Suppressor macrophage treated with lipopolysaccharide for 4 hours (primary cell): ENCODE measurements around the gene HS6ST2.
A peak's percentile ranks its signal among the peaks of the same experiment; 100 is the strongest.

Experiments
- DNase-seq: peaks from one replicate; pipeline ENCODE4 v3.0.0-alpha.2; 2020

HS6ST2 gene

DNA sequence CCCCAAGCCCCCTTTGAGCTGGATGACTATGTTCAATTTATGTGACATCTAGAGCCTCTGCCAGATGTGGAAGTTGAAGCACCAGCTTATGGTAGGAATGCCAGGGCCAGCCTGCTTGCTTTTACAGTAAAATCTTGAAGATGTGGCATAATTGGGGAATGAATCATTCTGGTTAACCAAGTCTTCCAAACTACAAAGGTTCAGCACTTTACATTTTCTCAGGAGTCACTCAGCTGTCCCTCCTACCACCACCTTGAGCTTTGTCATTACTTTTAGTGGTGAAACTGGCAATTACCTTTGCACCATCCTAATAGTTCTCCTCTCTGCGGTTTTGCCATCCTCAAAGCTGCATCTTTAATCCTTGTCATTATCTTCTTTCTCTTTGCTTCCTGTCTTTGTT is 172.2 kb downstream of the HS6ST2 start:
- no peak for DNase-seq

GRCh38 chrX:132778917-132779316 is 179.5 kb downstream of the HS6ST2 start:
- no peak for DNase-seq

DNA sequence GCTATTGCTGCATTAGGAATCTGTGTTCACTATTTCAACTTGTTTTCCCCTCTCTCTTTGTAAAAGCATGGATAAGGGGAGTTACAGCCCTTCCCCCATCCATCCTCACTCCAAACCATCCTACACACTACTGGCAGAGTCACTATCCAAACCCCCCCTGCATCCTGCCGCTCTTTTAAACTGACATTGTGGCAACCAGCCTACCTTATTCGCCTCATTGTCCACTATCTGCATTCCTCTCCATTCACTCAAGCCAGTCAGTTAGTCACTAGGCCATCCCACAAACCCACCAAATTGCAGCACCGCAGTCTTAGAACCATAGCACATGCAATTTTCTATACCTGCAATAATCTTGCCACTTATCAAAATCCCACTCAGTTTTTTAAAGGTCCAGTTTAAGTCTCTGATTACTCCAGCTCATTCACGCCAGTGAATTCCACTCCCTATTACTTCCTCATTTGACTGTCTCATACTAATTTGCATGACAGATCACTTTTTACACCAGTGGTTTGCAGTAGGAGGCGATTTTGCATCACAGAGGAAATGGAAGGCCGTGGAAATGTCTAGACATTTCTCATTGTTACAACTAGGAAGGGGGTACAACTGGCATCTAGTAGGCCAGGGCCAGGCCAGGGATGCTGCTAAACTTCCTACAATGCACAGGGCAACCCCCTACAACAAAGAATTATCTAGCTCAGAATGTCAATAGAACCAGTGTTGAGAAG is 181.8 kb downstream of the HS6ST2 start:
- DNase-seq = peak; percentile 40

GRCh38 chrX:132775263-132775823 is 183.1 kb downstream of the HS6ST2 start:
- peak; percentile 8 for DNase-seq

GRCh38 chrX:132774010-132774714 is 184.3 kb downstream of the HS6ST2 start:
- DNase-seq = no peak

- DNase-seq = no peak
These were observed 188.8 kb downstream of the HS6ST2 start for GRCh38 chrX:132769609-132770008.

GRCh38 chrX:132766452-132766851 is 192.0 kb downstream of the HS6ST2 start:
- no peak for DNase-seq

- DNase-seq = no peak
These were observed 194.9 kb downstream of the HS6ST2 start for GRCh38 chrX:132763528-132763927.

- DNase-seq = no peak
These were observed 199.7 kb downstream of the HS6ST2 start for GRCh38 chrX:132758759-132759158.

- no peak for DNase-seq
These were observed 201.3 kb downstream of the HS6ST2 start for GRCh38 chrX:132757066-132757623.

- DNase-seq = no peak
These were observed 202.0 kb downstream of the HS6ST2 start for GRCh38 chrX:132756439-132756838.

- no peak for DNase-seq
These were observed 207.3 kb downstream of the HS6ST2 start for GRCh38 chrX:132751063-132751690.

- DNase-seq = no peak
These were observed 207.9 kb downstream of the HS6ST2 start for GRCh38 chrX:132750331-132751062.

GRCh38 chrX:132749406-132749805 is 209.0 kb downstream of the HS6ST2 start:
- DNase-seq = no peak

GRCh38 chrX:132748909-132749308 is 209.5 kb downstream of the HS6ST2 start:
- no peak for DNase-seq

DNA sequence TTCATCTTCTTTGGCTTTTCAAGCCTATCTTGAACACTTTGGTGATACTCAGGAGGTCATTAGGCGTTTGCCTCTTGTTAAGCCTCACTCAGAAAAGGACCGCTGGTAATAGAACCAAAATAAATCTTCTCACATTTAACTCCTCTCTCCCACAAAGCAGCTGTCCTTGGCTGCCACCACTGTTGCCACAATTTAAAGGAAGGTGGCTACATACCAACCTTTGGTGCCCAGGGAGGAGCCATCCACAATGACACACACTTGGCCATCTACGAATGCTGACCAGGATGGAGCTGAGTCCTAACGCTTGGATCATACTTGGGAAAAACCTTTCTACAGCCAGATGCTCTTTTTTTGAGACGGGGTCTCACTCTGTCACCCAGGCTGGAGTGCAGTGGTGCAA is 210.2 kb downstream of the HS6ST2 start:
- no peak for DNase-seq

DNA sequence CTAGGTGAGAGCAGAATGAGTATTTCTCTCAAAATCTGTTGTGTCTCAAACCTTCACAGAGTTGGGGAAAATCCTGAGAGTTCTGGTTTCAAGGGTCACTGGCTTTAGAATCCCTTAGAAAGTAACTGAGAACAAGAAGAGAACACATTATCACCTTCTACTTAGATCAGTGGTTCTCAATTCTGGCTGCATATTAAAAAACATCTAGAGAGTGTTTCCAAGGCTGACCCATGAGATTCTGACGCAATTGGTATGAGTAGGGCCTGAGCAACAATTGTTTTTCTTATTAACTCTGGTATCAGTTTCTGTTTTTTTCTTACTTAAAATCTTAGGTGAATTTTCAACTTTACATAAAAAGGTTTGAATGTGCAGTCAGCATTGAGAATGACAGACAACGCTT is 212.8 kb downstream of the HS6ST2 start:
- no peak for DNase-seq

GRCh38 chrX:132744470-132744869 is 214.0 kb downstream of the HS6ST2 start:
- DNase-seq = no peak

- DNase-seq = no peak
These were observed 215.3 kb downstream of the HS6ST2 start for GRCh38 chrX:132743086-132743485.

GRCh38 chrX:132742246-132742645 is 216.2 kb downstream of the HS6ST2 start:
- DNase-seq = peak; percentile 28

GRCh38 chrX:132741689-132742088 is 216.7 kb downstream of the HS6ST2 start:
- no peak for DNase-seq

DNA sequence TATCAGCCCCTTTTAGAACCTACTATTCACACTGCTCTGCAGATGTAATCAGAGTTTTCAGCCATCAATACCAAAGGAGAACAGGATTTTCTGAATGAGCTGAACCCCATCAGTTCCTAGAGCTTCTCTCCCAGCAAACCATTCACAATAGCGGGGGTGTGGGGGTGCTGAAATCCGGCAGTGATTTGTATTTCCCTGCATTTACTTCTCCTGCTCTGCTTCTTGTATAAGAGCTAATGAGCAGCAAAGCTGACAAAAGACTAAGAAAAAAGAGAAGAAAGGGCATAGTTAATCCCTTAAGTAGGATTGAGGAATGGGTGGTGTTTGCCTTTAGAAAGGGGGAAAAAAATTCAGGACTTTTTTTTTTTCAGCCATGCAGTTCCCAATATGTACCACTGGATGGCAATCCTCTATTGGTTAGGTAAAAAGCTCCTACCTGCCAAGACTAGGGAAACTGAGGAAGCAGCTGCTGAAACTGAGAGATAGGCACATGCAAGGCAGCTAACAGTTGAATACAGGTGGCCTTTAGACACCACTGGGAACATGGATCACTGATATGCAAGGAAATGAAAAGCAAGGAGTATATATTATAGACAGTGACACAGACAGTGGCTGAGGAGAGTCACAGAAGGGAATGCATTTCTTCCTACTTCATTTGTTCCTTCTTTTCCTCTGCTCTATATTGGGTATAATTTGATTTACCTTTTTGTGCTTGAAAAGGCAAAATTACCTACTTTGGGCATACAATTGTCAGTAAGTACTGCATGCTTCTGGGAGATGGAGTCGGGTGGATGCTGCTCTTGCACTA is 217.9 kb downstream of the HS6ST2 start:
- DNase-seq = no peak
